GM23338 (cell line): ENCODE results near the gene TBC1D17. TPM values are rescaled to one million over a fixed set of nuclear protein-coding genes. Genes with fewer than 3 reads are reported as not detected.

Source experiments
- ATAC-seq: fragments of 200-7000 bp; cut with Tn5 transposase; 3 replicates; pipeline ENCODE4 v1.9.1; 2020
- DNase-seq: peaks from one replicate; pipeline ENCODE4 v3.0.0-alpha.2; 2015; ENCODE audit warnings: low spot score
- H2AFZ ChIP-seq: fragments of 200-600 bp; sonication (generic); 2 replicates; pipeline ENCODE4 v1.8.0; 2016; ENCODE audit warnings: antibody characterized with exemption, mild to moderate bottlenecking, moderate library complexity
- H3F3A ChIP-seq: fragments of 200-600 bp; sonication (generic); replicated peaks from 2 replicates; pipeline ENCODE4 v1.8.0; 2017; ENCODE audit warnings: antibody characterized with exemption, mixed run types, low read depth
- H3K27ac ChIP-seq: fragments of 200-600 bp; sonication (generic); 2 replicates; pipeline ENCODE4 v1.6.1; 2016; ENCODE audit warnings: low read depth
- H3K27me3 ChIP-seq: fragments of 200-600 bp; sonication (generic); 2 replicates; pipeline ENCODE4 v1.8.0; 2016; ENCODE audit warnings: mild to moderate bottlenecking, mixed run types, moderate library complexity; ENCODE audit not compliant: insufficient read depth
- H3K36me3 ChIP-seq: fragments of 200-600 bp; sonication (generic); 2 replicates; pipeline ENCODE4 v1.8.0; 2016; ENCODE audit warnings: mild to moderate bottlenecking; ENCODE audit not compliant: insufficient read depth
- H3K4me1 ChIP-seq: fragments of 200-600 bp; sonication (generic); 2 replicates; pipeline ENCODE4 v1.8.0; 2016; ENCODE audit warnings: mild to moderate bottlenecking, moderate library complexity; ENCODE audit not compliant: insufficient read depth
- H3K4me2 ChIP-seq: fragments of 200-600 bp; sonication (generic); 2 replicates; pipeline ENCODE4 v1.7.1; 2017; ENCODE audit warnings: mixed run types
- H3K4me3 ChIP-seq: fragments of 200-600 bp; sonication (generic); 2 replicates; pipeline ENCODE4 v1.6.1; 2016; ENCODE audit warnings: mixed run types
- H3K79me2 ChIP-seq: fragments of 200-600 bp; sonication (generic); replicated peaks from 2 replicates; pipeline ENCODE4 v1.8.0; 2017; ENCODE audit warnings: mild to moderate bottlenecking; ENCODE audit not compliant: insufficient read depth
- H3K9me2 ChIP-seq: fragments of 200-600 bp; sonication (generic); 2 replicates; pipeline ENCODE4 v1.8.0; 2017; ENCODE audit not compliant: insufficient read depth
- H4K20me1 ChIP-seq: fragments of 200-600 bp; sonication (generic); replicated peaks from 2 replicates; pipeline ENCODE4 v1.8.0; 2017; ENCODE audit warnings: mild to moderate bottlenecking; ENCODE audit not compliant: insufficient read depth
- H3K27ac Mint-ChIP-seq: 2 replicates; pipeline ENCODE4 v1.8.0; 2020; ENCODE audit warnings: inconsistent platforms, mild to moderate bottlenecking, moderate library complexity, mixed read lengths
- H3K27me3 Mint-ChIP-seq: 3 replicates; pipeline ENCODE4 v1.8.0; 2022; ENCODE audit warnings: low read depth, mild to moderate bottlenecking, moderate library complexity, mixed read lengths, inconsistent platforms; ENCODE audit not compliant: insufficient read depth, poor library complexity
- H3K36me3 Mint-ChIP-seq: 3 replicates; pipeline ENCODE4 v1.8.0; 2021; ENCODE audit warnings: low read depth, mild to moderate bottlenecking, inconsistent platforms, moderate library complexity, mixed read lengths
- H3K4me1 Mint-ChIP-seq: 3 replicates; pipeline ENCODE4 v1.8.0; 2020; ENCODE audit warnings: mild to moderate bottlenecking, inconsistent platforms, mixed read lengths
- H3K4me3 Mint-ChIP-seq: 3 replicates; pipeline ENCODE4 v1.8.0; 2021; ENCODE audit warnings: moderate library complexity, mild to moderate bottlenecking, inconsistent platforms, mixed read lengths
- H3K9me3 Mint-ChIP-seq: 3 replicates; pipeline ENCODE4 v1.8.0; 2020; ENCODE audit warnings: moderate library complexity, mild to moderate bottlenecking, inconsistent platforms, mixed read lengths
- CREB1 ChIP-seq: fragments of 250-450 bp; sonication (Bioruptor Pico); IDR thresholded peaks from 2 replicates; pipeline ENCODE4 v1.5.0; 2020; ENCODE audit warnings: low read depth, mild to moderate bottlenecking, moderate library complexity
- CTCF ChIP-seq, 2 experiments: fragments of 200-600 bp in 1 of 2; sonication (generic) in 1 of 2; conservative IDR thresholded peaks; 2 replicates each; pipeline versions ENCODE4 v1.5.1 to v1.6.1; 2016 to 2017; ENCODE audit warnings: antibody characterized with exemption in 2 of 2, low read depth in 2 of 2, mild to moderate bottlenecking in 2 of 2, moderate library complexity in 1 of 2
- EZH2phosphoT487 ChIP-seq: fragments of 200-600 bp; sonication (generic); IDR thresholded peaks from one replicate; pipeline ENCODE4 v1.8.1; 2018; ENCODE audit warnings: antibody characterized with exemption; ENCODE audit not compliant: unreplicated experiment
- JUNB ChIP-seq: IDR thresholded peaks from one replicate; pipeline ENCODE4 v1.6.1; 2016; ENCODE audit warnings: antibody characterized with exemption; ENCODE audit not compliant: unreplicated experiment
- NANOG ChIP-seq: IDR thresholded peaks from 2 replicates; pipeline ENCODE4 v1.6.1; 2016; ENCODE audit warnings: antibody characterized with exemption, borderline replicate concordance
- REST ChIP-seq: IDR thresholded peaks from one replicate; pipeline ENCODE4 v1.6.1; 2018; ENCODE audit warnings: antibody characterized with exemption; ENCODE audit not compliant: unreplicated experiment
- ZNF331 ChIP-seq: fragments of 250-450 bp; sonication (Bioruptor Pico); IDR thresholded peaks from 2 replicates; pipeline ENCODE4 v1.5.0; 2020; ENCODE audit warnings: low read depth, mild to moderate bottlenecking, moderate library complexity
- ZNF462 ChIP-seq: fragments of 250-450 bp; sonication (Bioruptor Pico); IDR thresholded peaks from 2 replicates; pipeline ENCODE4 v1.5.0; 2020; ENCODE audit warnings: mild to moderate bottlenecking, moderate library complexity
- polyA plus RNA-seq: library from polyadenylated mRNA; unstranded; fragments of >200 nt; fragmentation: Nextera tagmentation; extraction: Ambion mirVana; gene quantifications from 2 replicates; pipeline ENCODE4 v1.2.1, GENCODE V29; 2016
- total RNA-seq: library from RNA; depleted of rRNA; stranded (reverse); fragments of >200 nt; shearing (Covaris generic); gene quantifications from 2 replicates; pipeline ENCODE4 v1.2.3, GENCODE V29; 2014

TBC1D17 gene
- total and polyA plus RNA-seq, 2 experiments from 2014 or later = 19.3 to 43.1 TPM

- H3K4me3 ChIP-seq = no peak overlapping the region
- H3K27ac ChIP-seq = no peak overlapping the region
- peaks cover 18% of the 10 kb centered on the region for H3K27me3 Mint-ChIP-seq
- peaks cover 5% of the 10 kb centered on the region; the same call in 2 of the 3 replicates for H3K9me3 Mint-ChIP-seq
- no peaks in the 10 kb centered on the region; the same call in 1 of the 2 replicates for H4K20me1 ChIP-seq
- H3K9me2 ChIP-seq = no peaks in the 10 kb centered on the region
- H3K27ac Mint-ChIP-seq = no peak overlapping the region
- H3K4me3 Mint-ChIP-seq = no peak overlapping the region
- peaks cover 15% of the 10 kb centered on the region; the same call in 1 of the 2 replicates for H3F3A ChIP-seq
- H3K27me3 ChIP-seq = no peaks in the 10 kb centered on the region
- peaks cover 16% of the 10 kb centered on the region; the same call in 2 of the 3 replicates for H3K36me3 Mint-ChIP-seq
- ATAC-seq (no peak), DNase-seq (no peak)
- peaks cover 19% of the 10 kb centered on the region for H3K79me2 ChIP-seq
- peaks cover 13% of the 10 kb centered on the region; the same call in 1 of the 2 replicates for H3K4me1 ChIP-seq
- peaks cover 22% of the 10 kb centered on the region for H3K4me1 Mint-ChIP-seq
- no peak overlapping the region for H3K4me2 ChIP-seq
- no peak overlapping the region for H2AFZ ChIP-seq
- no peaks in the 10 kb centered on the region for H3K36me3 ChIP-seq
- no peak for TF ChIP-seq ZNF331 (CRISPR knock-in tag)
- no peak for TF ChIP-seq REST
- TF ChIP-seq CTCF (conservative IDR thresholded peaks at IDR 0.05; ENCODE audit: low read depth in 2 of 2) = no peak
- no peak for TF ChIP-seq NANOG
- no peak for TF ChIP-seq ZNF462 (CRISPR knock-in tag)
- TF ChIP-seq EZH2phosphoT487 = no peak
- no peak for TF ChIP-seq JUNB
- no peak for TF ChIP-seq CREB1
Measured at GRCh38 chr19:49873129-49873521, 4.4 kb upstream of the TBC1D17 start.
